H1 (cell line): Measurements from ENCODE around the gene STAP2.

Source experiments
- CBX8 ChIP-seq: fragments of 300-800, 300-1000 bp; sonication (generic); IDR thresholded peaks from 2 replicates; pipeline ENCODE4 v1.7.1; 2016; ENCODE audit warnings: low read depth, low read length, borderline replicate concordance
- CTCF ChIP-seq, 3 experiments: IDR thresholded peaks; 1 replicate in 2 of 3; 2 replicates in 1 of 3; pipeline versions ENCODE4 v1.5.1 to v1.6.1; 2011; ENCODE audit warnings: low read length in 3 of 3, mild to moderate bottlenecking in 3 of 3, inconsistent platforms in 2 of 3, low read depth in 1 of 3, moderate library complexity in 1 of 3; ENCODE audit not compliant: insufficient read depth in 1 of 3; ENCODE audit errors: control extremely low read depth in 1 of 3
- EP300 ChIP-seq, 2 experiments: IDR thresholded peaks; 1 replicate in 1 of 2; 2 replicates in 1 of 2; pipeline ENCODE4 v1.6.1; 2011 to 2012; ENCODE audit warnings: low read depth in 2 of 2, low read length in 2 of 2, mild to moderate bottlenecking in 2 of 2, borderline replicate concordance in 1 of 2, inconsistent platforms in 1 of 2, moderate library complexity in 1 of 2
- HDAC6 ChIP-seq: IDR thresholded peaks from one replicate; pipeline ENCODE4 v1.7.1; 2012; ENCODE audit warnings: low read depth, mild to moderate bottlenecking, inconsistent platforms, low read length, moderate library complexity
- MAX ChIP-seq: IDR thresholded peaks from 2 replicates; pipeline ENCODE4 v1.6.1; 2012; ENCODE audit warnings: inconsistent platforms
- POLR2A ChIP-seq, 2 experiments: IDR thresholded peaks; 1 replicate in 1 of 2; 2 replicates in 1 of 2; pipeline ENCODE4 v1.6.1; 2011; ENCODE audit warnings: low read depth in 2 of 2, low read length in 2 of 2, mild to moderate bottlenecking in 2 of 2; ENCODE audit errors: control extremely low read depth in 1 of 2
- POLR2AphosphoS5 ChIP-seq: IDR thresholded peaks from 2 replicates; pipeline ENCODE4 v1.6.1; 2011; ENCODE audit warnings: low read depth, low read length
- RXRA ChIP-seq: IDR thresholded peaks from 2 replicates; pipeline ENCODE4 v1.6.1; 2011; ENCODE audit warnings: low read depth, mild to moderate bottlenecking, low read length, moderate library complexity; ENCODE audit not compliant: insufficient read depth
- TEAD4 ChIP-seq: IDR thresholded peaks from 2 replicates; pipeline ENCODE4 v1.6.1; 2012; ENCODE audit warnings: low read depth, low read length, inconsistent platforms, mixed read lengths

GRCh38 chr19:4368128-4368820 is 29.6 kb upstream of the STAP2 start:
- TF ChIP-seq POLR2AphosphoS5 (no peak), CTCF (IDR thresholded peaks at IDR 0.05; ENCODE audit: control extremely low read depth in 1 of 3, insufficient read depth in 1 of 3, low read depth in 1 of 3, low read length in 3 of 3) (no peak), CBX8 (no peak), POLR2A (IDR thresholded peaks at IDR 0.05; ENCODE audit: control extremely low read depth in 1 of 2, low read depth in 2 of 2, low read length in 2 of 2) (no peak), RXRA (no peak), MAX (no peak), TEAD4 (no peak), HDAC6 (no peak), EP300 (IDR thresholded peaks at IDR 0.05; ENCODE audit: borderline replicate concordance in 1 of 2, low read depth in 2 of 2, low read length in 2 of 2) (no peak)
